HCT116 (cell line): Measurements from ENCODE around the gene CACNA1F. TPM values are rescaled to one million over a fixed set of nuclear protein-coding genes. Genes with fewer than 3 reads are reported as not detected.
A peak's percentile ranks its signal among the peaks of the same experiment; 100 is the strongest.

Experiments
- ATAC-seq: fragments of 200-7000 bp; cut with Tn5 transposase; 2 replicates; pipeline ENCODE4 v1.9.1; 2020; ENCODE audit warnings: mild to moderate bottlenecking, moderate library complexity
- BruUV-seq: library from RNA; stranded (reverse); fragments of 400-500 nt; replicated peaks from 2 replicates; lab custom pipeline; 2021; lab: Mats Ljungman, UMichigan
- CTCF ChIA-PET: fragments of 300-600 bp; sonication (Branson Sonifier 250); formaldehyde crosslinking; loops from one replicate; lab custom pipeline; 2021; ENCODE audit warnings: antibody characterized with exemption; lab: Charles Lee
- POLR2A ChIA-PET: fragments of 300-600, 350-600 bp; sonication (Branson Sonifier 250); formaldehyde crosslinking; loops from one replicate; lab custom pipeline; 2021; ENCODE audit warnings: antibody characterized with exemption; lab: Charles Lee
- RAD21 ChIA-PET, 2 experiments: fragments of 300-600 bp; sonication (Branson Sonifier 250); formaldehyde crosslinking; loops; one replicate each; lab custom pipeline; 2023; ENCODE audit warnings: low total read pairs in 2 of 2; ENCODE audit not compliant: uncharacterized antibody in 2 of 2, unreplicated experiment in 2 of 2, low non-redundant PET in 1 of 2; lab: Charles Lee
- DNase-seq: peaks from one replicate; pipeline ENCODE4 v3.0.0-alpha.2; 2010; ENCODE audit warnings: low read depth, low spot score
- H2AFZ ChIP-seq: fragments of 200-600 bp; shearing (Covaris generic), sonication (generic); 2 replicates; pipeline ENCODE4 v1.6.1; 2017; ENCODE audit warnings: low read depth, mixed run types, mixed read lengths, antibody characterized with exemption, low read length; ENCODE audit not compliant: poor library complexity, severe bottlenecking
- H3K27ac ChIP-seq: 2 replicates; pipeline ENCODE4 v1.5.1; 2012; ENCODE audit warnings: low read depth, low read length
- H3K27me3 ChIP-seq: fragments of 200-600 bp; sonication (generic); 2 replicates; pipeline ENCODE4 v1.6.1; 2016; ENCODE audit warnings: mixed run types, low read length, mixed read lengths; ENCODE audit not compliant: insufficient read depth
- H3K36me3 ChIP-seq, 2 experiments: fragments of 200-500 bp in 1 of 2; fragments of 200-600 bp in 1 of 2; sonication (Bioruptor generic) in 1 of 2; sonication (generic) in 1 of 2; 2 replicates each; pipeline versions ENCODE4 v1.5.1 to v1.6.1; 2014 to 2016; ENCODE audit warnings: low read length in 2 of 2, inconsistent platforms in 1 of 2, mixed read lengths in 1 of 2, mixed run types in 1 of 2; ENCODE audit not compliant: insufficient read depth in 2 of 2, control insufficient read depth in 1 of 2
- H3K4me1 ChIP-seq, 2 experiments: fragments of 200-600 bp in 1 of 2; sonication (generic) in 1 of 2; 2 replicates each; pipeline versions ENCODE4 v1.5.1 to v1.6.1; 2012 to 2017; ENCODE audit warnings: low read length in 2 of 2, inconsistent platforms in 1 of 2, mild to moderate bottlenecking in 1 of 2, mixed read lengths in 1 of 2, mixed run types in 1 of 2, moderate library complexity in 1 of 2; ENCODE audit not compliant: insufficient read depth in 2 of 2, control insufficient read depth in 1 of 2
- H3K4me2 ChIP-seq: fragments of 200-600 bp; sonication (generic); 2 replicates; pipeline ENCODE4 v1.6.1; 2017; ENCODE audit warnings: mixed run types, low read length, mixed read lengths
- H3K4me3 ChIP-seq, 2 experiments: fragments of 200-600 bp in 1 of 2; sonication (generic) in 1 of 2; replicated peaks in 1 of 2; 2 replicates each; pipeline ENCODE4 v1.5.1; 2011 to 2016; ENCODE audit warnings: low read length in 2 of 2, control low read depth in 1 of 2, low read depth in 1 of 2, mild to moderate bottlenecking in 1 of 2, mixed read lengths in 1 of 2, mixed run types in 1 of 2
- H3K79me2 ChIP-seq: fragments of 200-600 bp; sonication (generic); 2 replicates; pipeline ENCODE4 v1.6.1; 2017; ENCODE audit warnings: mild to moderate bottlenecking, mixed run types, low read length, moderate library complexity, mixed read lengths; ENCODE audit not compliant: insufficient read depth
- H3K9ac ChIP-seq: fragments of 200-600 bp; sonication (generic); 2 replicates; pipeline ENCODE4 v1.6.1; 2016; ENCODE audit warnings: low read length, mixed read lengths
- H3K9me2 ChIP-seq: fragments of 200-600 bp; sonication (generic), shearing (Covaris generic); 2 replicates; pipeline ENCODE4 v1.6.1; 2017; ENCODE audit warnings: mixed run types, mild to moderate bottlenecking, moderate library complexity; ENCODE audit not compliant: insufficient read depth
- H3K9me3 ChIP-seq, 2 experiments: fragments of 200-500 bp in 1 of 2; fragments of 200-600 bp in 1 of 2; sonication (Bioruptor generic) in 1 of 2; sonication (generic) in 1 of 2; 2 replicates each; pipeline ENCODE4 v1.6.1; 2014 to 2017; ENCODE audit warnings: low read length in 2 of 2, mixed read lengths in 2 of 2, inconsistent platforms in 1 of 2, low read depth in 1 of 2, mild to moderate bottlenecking in 1 of 2, mixed run types in 1 of 2, moderate library complexity in 1 of 2; ENCODE audit not compliant: control insufficient read depth in 1 of 2, insufficient read depth in 1 of 2
- H4K20me1 ChIP-seq: fragments of 200-600 bp; sonication (generic), shearing (Covaris generic); 2 replicates; pipeline ENCODE4 v1.6.1; 2017; ENCODE audit warnings: mixed run types, mild to moderate bottlenecking, moderate library complexity; ENCODE audit not compliant: insufficient read depth
- EGR1 ChIP-seq: IDR thresholded peaks from 2 replicates; pipeline ENCODE4 v1.6.1; 2012; ENCODE audit warnings: low read depth
- ELF1 ChIP-seq: IDR thresholded peaks from 2 replicates; pipeline ENCODE4 v1.6.1; 2012; ENCODE audit warnings: low read depth, borderline replicate concordance
- EZH2phosphoT487 ChIP-seq: fragments of 200-600 bp; IDR thresholded peaks from 2 replicates; pipeline ENCODE4 v1.6.1; 2018; ENCODE audit warnings: antibody characterized with exemption, borderline replicate concordance
- JUND ChIP-seq: IDR thresholded peaks from 2 replicates; pipeline ENCODE4 v1.6.1; 2012
- POLR2AphosphoS5 ChIP-seq: IDR thresholded peaks from 2 replicates; pipeline ENCODE4 v1.6.1; 2011; ENCODE audit warnings: mild to moderate bottlenecking, low read depth, low read length, moderate library complexity
- SIN3A ChIP-seq: IDR thresholded peaks from 2 replicates; pipeline ENCODE4 v1.6.1; 2012; ENCODE audit warnings: low read depth
- SP1 ChIP-seq: IDR thresholded peaks from 2 replicates; pipeline ENCODE4 v1.6.1; 2012; ENCODE audit warnings: low read depth
- SRF ChIP-seq: IDR thresholded peaks from 2 replicates; pipeline ENCODE4 v1.6.1; 2012; ENCODE audit warnings: low read depth
- YY1 ChIP-seq: IDR thresholded peaks from 2 replicates; pipeline ENCODE4 v1.6.1; 2011; ENCODE audit warnings: low read length, low read depth, moderate library complexity, mild to moderate bottlenecking; ENCODE audit not compliant: insufficient replicate concordance; ENCODE audit errors: extremely low read depth
- ZFX ChIP-seq: fragments of 450-650 bp; IDR thresholded peaks from 2 replicates; pipeline ENCODE4 v1.6.1; 2017
- ZNF274 ChIP-seq: fragments of 200-500 bp; sonication (Bioruptor generic); IDR thresholded peaks from 2 replicates; pipeline ENCODE4 v1.6.1; 2014; ENCODE audit warnings: mild to moderate bottlenecking, low read depth, low read length, inconsistent platforms
- intact Hi-C: fragments of 100-400 bp; cut with micrococcal nuclease; formaldehyde crosslinking; loops from 2 replicates; pipeline ENCODE4 v1.10.0; 2022
- total RNA-seq: library from RNA; stranded (reverse); gene quantifications from one replicate; pipeline ENCODE4 v1.2.1, GENCODE V29; 2021; ENCODE audit not compliant: unreplicated experiment
- TF ChIP-seq, protein P1 (sequence below): IDR thresholded peaks from 2 replicates; pipeline ENCODE4 v1.6.1; 2012
- TF ChIP-seq, protein P2 (sequence below): IDR thresholded peaks from 2 replicates; pipeline ENCODE4 v1.6.1; 2012; ENCODE audit warnings: low read depth
- TF ChIP-seq, protein P3 (sequence below), 3 experiments: fragments of 200-600 bp in 1 of 3; sonication (generic) in 1 of 3; IDR thresholded peaks in 2 of 3; conservative IDR thresholded peaks in 1 of 3; 2 replicates each; pipeline ENCODE4 v1.5.1; 2012 to 2017; ENCODE audit warnings: low read depth in 2 of 3, low read length in 2 of 3, antibody characterized with exemption in 1 of 3, borderline replicate concordance in 1 of 3, control low read depth in 1 of 3, mild to moderate bottlenecking in 1 of 3, mixed read lengths in 1 of 3, mixed run types in 1 of 3, moderate library complexity in 1 of 3; ENCODE audit not compliant: insufficient read depth in 1 of 3
- TF ChIP-seq, protein P4 (sequence below): IDR thresholded peaks from 2 replicates; pipeline ENCODE4 v1.6.1; 2012

The CACNA1F gene
- total RNA-seq, 1 experiment from 2014 or later: not detected

DNA sequence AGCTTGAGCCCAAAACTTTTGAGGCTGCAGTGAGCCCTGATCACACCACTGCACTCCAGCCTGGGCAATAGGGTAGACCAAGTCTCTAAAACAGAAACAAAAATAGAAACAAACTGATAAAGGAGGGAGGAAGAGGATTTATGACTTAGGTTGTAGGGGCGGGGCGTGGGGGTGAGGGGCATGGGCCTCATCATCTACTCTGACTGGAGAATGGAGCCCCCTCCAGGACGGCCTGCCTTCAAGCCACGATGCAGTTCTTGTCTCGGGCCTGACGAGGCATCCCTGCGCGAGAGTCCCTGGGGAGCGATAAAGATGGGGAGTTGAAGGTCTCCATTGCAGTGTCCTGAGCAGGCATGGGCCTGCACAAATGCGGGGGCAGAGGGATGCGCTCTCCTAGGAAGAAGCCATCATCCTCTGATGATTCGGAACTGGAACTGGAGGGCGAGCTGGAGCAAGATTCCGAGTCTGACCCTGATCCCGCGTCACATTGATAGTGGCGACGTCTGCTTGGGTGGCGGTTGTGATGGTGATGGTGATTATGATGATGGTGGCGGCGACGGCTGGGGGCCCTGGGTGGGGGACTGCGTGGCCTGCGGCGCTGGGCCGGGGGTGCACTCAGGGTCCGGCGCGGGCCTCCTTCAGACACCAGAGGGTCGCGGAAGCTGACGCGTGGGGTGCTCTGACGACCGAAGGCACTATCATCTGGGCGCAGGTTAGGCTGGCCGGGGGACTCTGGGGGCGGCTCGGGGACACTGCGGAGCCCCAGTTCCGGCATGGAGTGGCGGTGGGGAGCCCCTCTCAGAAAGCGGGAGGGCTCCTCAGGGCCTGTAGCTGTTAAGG lies 57.5 kb downstream of the CACNA1F start:
- Histone ChIP-seq H3K79me2 (peaks cover 34% of the 10 kb centered on the region), H3K9ac (no peak overlapping the region), H3K4me3 (no peak overlapping the region), H2AFZ (no peak overlapping the region), H3K9me3 (no peaks in the 10 kb centered on the region), H3K4me2 (peak overlapping the region; percentile 9; the same call in 1 of the 2 replicates), H3K4me1 (peaks cover 9 to 43% of the 10 kb centered on the region in 2 experiments; a peak in 3 of 4 replicates), H3K9me2 (no peaks in the 10 kb centered on the region), H3K36me3 (peaks cover 4 to 7% of the 10 kb centered on the region in 2 experiments; a peak in 3 of 4 replicates), H3K27me3 (no peaks in the 10 kb centered on the region), H4K20me1 (no peaks in the 10 kb centered on the region), H3K27ac (no peak overlapping the region)
- no TSS peak for BruUV-seq
- intact Hi-C loops: no loop called here
- ChIA-PET CTCF (interaction anchor here (1.0 kb wide), 1 partner anchor 20 kb away, joined by 3 read pairs; no protein-coding TSS in a partner anchor), RAD21 (interaction anchor here in 1 of 2 experiments (0.7 kb wide), 1 partner anchor 21 kb away, joined by 5 read pairs; no protein-coding TSS in a partner anchor), POLR2A (interaction anchor here (1.2 kb wide), 1 partner anchor 9 kb away, joined by 3 read pairs; no protein-coding TSS in a partner anchor)
- no peak for ATAC-seq
- TF ChIP-seq YY1 (no peak), SP1 (no peak), ZFX (no peak), SRF (no peak), POLR2AphosphoS5 (no peak), SIN3A (no peak), EZH2phosphoT487 (no peak), EGR1 (no peak), ZNF274 (no peak), ELF1 (no peak), JUND (no peak)
- TF ChIP-seq, protein P1, sequence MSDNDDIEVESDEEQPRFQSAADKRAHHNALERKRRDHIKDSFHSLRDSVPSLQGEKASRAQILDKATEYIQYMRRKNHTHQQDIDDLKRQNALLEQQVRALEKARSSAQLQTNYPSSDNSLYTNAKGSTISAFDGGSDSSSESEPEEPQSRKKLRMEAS: no peak
- TF ChIP-seq, protein P2, sequence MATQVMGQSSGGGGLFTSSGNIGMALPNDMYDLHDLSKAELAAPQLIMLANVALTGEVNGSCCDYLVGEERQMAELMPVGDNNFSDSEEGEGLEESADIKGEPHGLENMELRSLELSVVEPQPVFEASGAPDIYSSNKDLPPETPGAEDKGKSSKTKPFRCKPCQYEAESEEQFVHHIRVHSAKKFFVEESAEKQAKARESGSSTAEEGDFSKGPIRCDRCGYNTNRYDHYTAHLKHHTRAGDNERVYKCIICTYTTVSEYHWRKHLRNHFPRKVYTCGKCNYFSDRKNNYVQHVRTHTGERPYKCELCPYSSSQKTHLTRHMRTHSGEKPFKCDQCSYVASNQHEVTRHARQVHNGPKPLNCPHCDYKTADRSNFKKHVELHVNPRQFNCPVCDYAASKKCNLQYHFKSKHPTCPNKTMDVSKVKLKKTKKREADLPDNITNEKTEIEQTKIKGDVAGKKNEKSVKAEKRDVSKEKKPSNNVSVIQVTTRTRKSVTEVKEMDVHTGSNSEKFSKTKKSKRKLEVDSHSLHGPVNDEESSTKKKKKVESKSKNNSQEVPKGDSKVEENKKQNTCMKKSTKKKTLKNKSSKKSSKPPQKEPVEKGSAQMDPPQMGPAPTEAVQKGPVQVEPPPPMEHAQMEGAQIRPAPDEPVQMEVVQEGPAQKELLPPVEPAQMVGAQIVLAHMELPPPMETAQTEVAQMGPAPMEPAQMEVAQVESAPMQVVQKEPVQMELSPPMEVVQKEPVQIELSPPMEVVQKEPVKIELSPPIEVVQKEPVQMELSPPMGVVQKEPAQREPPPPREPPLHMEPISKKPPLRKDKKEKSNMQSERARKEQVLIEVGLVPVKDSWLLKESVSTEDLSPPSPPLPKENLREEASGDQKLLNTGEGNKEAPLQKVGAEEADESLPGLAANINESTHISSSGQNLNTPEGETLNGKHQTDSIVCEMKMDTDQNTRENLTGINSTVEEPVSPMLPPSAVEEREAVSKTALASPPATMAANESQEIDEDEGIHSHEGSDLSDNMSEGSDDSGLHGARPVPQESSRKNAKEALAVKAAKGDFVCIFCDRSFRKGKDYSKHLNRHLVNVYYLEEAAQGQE: no peak
- TF ChIP-seq, protein P3, sequence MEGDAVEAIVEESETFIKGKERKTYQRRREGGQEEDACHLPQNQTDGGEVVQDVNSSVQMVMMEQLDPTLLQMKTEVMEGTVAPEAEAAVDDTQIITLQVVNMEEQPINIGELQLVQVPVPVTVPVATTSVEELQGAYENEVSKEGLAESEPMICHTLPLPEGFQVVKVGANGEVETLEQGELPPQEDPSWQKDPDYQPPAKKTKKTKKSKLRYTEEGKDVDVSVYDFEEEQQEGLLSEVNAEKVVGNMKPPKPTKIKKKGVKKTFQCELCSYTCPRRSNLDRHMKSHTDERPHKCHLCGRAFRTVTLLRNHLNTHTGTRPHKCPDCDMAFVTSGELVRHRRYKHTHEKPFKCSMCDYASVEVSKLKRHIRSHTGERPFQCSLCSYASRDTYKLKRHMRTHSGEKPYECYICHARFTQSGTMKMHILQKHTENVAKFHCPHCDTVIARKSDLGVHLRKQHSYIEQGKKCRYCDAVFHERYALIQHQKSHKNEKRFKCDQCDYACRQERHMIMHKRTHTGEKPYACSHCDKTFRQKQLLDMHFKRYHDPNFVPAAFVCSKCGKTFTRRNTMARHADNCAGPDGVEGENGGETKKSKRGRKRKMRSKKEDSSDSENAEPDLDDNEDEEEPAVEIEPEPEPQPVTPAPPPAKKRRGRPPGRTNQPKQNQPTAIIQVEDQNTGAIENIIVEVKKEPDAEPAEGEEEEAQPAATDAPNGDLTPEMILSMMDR (IDR thresholded peaks at IDR 0.05 in 2 of 3, conservative IDR thresholded peaks at IDR 0.05 in 1 of 3; ENCODE audit: borderline replicate concordance in 1 of 3, insufficient read depth in 1 of 3, low read depth in 2 of 3, low read length in 2 of 3): no peak
- TF ChIP-seq, protein P4, sequence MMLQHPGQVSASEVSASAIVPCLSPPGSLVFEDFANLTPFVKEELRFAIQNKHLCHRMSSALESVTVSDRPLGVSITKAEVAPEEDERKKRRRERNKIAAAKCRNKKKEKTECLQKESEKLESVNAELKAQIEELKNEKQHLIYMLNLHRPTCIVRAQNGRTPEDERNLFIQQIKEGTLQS: no peak
- DNase-seq: no peak
